SK-N-SH treated with all-trans-retinoic acid at 6 μM for 48 hours (cell line): Measurements from ENCODE around the gene ISCA2.

Source experiments
- ARNTL ChIP-seq: fragments of 450-650 bp; formaldehyde crosslinking; IDR thresholded peaks from 2 replicates; pipeline ENCODE4 v1.5.0; 2020; ENCODE audit warnings: low read depth, mild to moderate bottlenecking, moderate library complexity, borderline replicate concordance
- GLIS3 ChIP-seq: fragments of 250-450 bp; sonication (Bioruptor Pico); IDR thresholded peaks from 2 replicates; pipeline ENCODE4 v1.5.0; 2020; ENCODE audit warnings: mild to moderate bottlenecking, moderate library complexity
- ISL1 ChIP-seq: fragments of 250-450 bp; sonication (Bioruptor Pico); IDR thresholded peaks from 2 replicates; pipeline ENCODE4 v2.1.2; 2022; ENCODE audit warnings: mild to moderate bottlenecking, moderate library complexity
- OSR1 ChIP-seq: fragments of 250-450 bp; sonication (Bioruptor Pico); IDR thresholded peaks from 2 replicates; pipeline ENCODE4 v1.8.0; 2022; ENCODE audit warnings: moderate library complexity, mild to moderate bottlenecking, inconsistent platforms
- RARB ChIP-seq: fragments of 250-450 bp; sonication (Bioruptor Pico); IDR thresholded peaks from 2 replicates; pipeline ENCODE4 v1.8.0; 2021; ENCODE audit warnings: mild to moderate bottlenecking, moderate library complexity
- ZFP30 ChIP-seq: fragments of 450-650 bp; formaldehyde crosslinking; IDR thresholded peaks from 2 replicates; pipeline ENCODE4 v1.5.0; 2022; ENCODE audit warnings: mild to moderate bottlenecking, moderate library complexity
- TF ChIP-seq, protein P1 (sequence below): fragments of 250-450 bp; sonication (Bioruptor Pico); IDR thresholded peaks from 2 replicates; pipeline ENCODE4 v1.5.1; 2021; ENCODE audit warnings: mild to moderate bottlenecking, moderate library complexity
- TF ChIP-seq, protein P2 (sequence below): fragments of 250-450 bp; sonication (Bioruptor Pico); IDR thresholded peaks from 2 replicates; pipeline ENCODE4 v1.8.0; 2020; ENCODE audit warnings: mild to moderate bottlenecking, moderate library complexity, borderline replicate concordance
- TF ChIP-seq, protein P3 (sequence below): fragments of 250-450 bp; sonication (Bioruptor Pico); IDR thresholded peaks from 2 replicates; pipeline ENCODE4 v1.5.1; 2020; ENCODE audit warnings: low read depth, mild to moderate bottlenecking, moderate library complexity

DNA sequence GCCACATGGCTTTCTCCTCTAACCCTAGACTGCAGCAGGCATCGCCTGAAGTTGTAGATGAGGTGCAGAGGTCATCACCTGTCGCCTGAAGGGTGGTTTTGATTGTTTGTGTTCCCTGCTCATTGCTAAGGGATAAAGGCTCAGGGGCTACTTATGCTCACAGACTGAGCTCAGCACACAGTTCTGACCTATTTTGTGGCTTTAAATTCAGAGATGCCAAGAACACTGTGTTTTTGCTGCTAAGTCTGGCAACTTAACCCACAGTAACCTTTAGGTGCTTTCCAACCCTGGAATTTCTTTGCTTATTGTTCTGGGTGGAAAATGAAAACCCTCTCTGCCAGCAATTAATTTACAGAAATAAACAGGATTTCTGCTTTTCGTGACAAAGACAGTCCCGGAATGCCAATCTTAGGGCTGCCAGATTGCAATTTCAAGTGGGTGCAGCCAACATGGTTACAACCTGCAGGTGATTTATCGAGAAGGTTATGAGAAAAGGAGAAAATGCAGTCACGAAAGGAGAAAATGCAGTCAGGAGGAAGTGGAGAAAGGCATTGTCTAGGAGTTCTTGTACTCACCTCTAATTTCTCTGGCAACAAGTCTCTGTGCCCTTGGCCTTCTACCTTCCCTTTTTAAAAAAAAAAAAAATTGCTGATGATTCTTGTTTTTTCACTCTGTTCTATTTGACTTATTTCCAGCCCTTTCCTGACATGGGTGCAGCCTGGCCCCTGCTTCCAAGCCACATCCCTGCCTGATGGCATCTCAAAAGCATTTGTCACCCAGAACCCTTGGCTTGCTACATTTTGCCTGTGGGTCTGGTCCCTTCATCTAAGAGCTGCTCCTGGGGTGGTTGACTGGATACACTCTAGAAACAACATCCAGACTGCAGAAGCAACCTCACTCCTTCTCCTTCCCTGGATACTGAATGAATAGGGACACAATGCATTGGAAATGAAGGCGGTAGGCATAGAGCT, 23.7 kb upstream of the ISCA2 start:
- TF ChIP-seq GLIS3 (CRISPR knock-in tag) = no peak
- TF ChIP-seq, protein P1, sequence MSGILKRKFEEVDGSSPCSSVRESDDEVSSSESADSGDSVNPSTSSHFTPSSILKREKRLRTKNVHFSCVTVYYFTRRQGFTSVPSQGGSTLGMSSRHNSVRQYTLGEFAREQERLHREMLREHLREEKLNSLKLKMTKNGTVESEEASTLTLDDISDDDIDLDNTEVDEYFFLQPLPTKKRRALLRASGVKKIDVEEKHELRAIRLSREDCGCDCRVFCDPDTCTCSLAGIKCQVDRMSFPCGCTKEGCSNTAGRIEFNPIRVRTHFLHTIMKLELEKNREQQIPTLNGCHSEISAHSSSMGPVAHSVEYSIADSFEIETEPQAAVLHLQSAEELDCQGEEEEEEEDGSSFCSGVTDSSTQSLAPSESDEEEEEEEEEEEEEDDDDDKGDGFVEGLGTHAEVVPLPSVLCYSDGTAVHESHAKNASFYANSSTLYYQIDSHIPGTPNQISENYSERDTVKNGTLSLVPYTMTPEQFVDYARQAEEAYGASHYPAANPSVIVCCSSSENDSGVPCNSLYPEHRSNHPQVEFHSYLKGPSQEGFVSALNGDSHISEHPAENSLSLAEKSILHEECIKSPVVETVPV (CRISPR knock-in tag) = no peak
- TF ChIP-seq ISL1 (CRISPR knock-in tag) = no peak
- TF ChIP-seq, protein P2, sequence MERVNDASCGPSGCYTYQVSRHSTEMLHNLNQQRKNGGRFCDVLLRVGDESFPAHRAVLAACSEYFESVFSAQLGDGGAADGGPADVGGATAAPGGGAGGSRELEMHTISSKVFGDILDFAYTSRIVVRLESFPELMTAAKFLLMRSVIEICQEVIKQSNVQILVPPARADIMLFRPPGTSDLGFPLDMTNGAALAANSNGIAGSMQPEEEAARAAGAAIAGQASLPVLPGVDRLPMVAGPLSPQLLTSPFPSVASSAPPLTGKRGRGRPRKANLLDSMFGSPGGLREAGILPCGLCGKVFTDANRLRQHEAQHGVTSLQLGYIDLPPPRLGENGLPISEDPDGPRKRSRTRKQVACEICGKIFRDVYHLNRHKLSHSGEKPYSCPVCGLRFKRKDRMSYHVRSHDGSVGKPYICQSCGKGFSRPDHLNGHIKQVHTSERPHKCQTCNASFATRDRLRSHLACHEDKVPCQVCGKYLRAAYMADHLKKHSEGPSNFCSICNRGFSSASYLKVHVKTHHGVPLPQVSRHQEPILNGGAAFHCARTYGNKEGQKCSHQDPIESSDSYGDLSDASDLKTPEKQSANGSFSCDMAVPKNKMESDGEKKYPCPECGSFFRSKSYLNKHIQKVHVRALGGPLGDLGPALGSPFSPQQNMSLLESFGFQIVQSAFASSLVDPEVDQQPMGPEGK (CRISPR knock-in tag) = no peak
- TF ChIP-seq ARNTL (CRISPR knock-in tag) = no peak
- TF ChIP-seq OSR1 (CRISPR knock-in tag) = no peak
- TF ChIP-seq ZFP30 (CRISPR knock-in tag) = no peak
- TF ChIP-seq, protein P3, sequence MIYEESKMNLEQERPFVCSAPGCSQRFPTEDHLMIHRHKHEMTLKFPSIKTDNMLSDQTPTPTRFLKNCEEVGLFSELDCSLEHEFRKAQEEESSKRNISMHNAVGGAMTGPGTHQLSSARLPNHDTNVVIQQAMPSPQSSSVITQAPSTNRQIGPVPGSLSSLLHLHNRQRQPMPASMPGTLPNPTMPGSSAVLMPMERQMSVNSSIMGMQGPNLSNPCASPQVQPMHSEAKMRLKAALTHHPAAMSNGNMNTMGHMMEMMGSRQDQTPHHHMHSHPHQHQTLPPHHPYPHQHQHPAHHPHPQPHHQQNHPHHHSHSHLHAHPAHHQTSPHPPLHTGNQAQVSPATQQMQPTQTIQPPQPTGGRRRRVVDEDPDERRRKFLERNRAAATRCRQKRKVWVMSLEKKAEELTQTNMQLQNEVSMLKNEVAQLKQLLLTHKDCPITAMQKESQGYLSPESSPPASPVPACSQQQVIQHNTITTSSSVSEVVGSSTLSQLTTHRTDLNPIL = no peak
- no peak for TF ChIP-seq RARB
